Stimulated activated CD8-positive, alpha-beta memory T cell treated with anti-CD3 and anti-CD28 coated beads, Interleukin-7, amount 100 ng/mL, for 48 hours (primary cell): ENCODE measurements around the gene LNPEP.

Experiments used
- DNase-seq, 2 donors: peaks; one replicate each; pipeline ENCODE4 v3.0.0-alpha.2; 2020; ENCODE audit warnings: low read depth in 1 of 2; ENCODE audit errors: extremely low read depth in 1 of 2

LNPEP gene

DNA sequence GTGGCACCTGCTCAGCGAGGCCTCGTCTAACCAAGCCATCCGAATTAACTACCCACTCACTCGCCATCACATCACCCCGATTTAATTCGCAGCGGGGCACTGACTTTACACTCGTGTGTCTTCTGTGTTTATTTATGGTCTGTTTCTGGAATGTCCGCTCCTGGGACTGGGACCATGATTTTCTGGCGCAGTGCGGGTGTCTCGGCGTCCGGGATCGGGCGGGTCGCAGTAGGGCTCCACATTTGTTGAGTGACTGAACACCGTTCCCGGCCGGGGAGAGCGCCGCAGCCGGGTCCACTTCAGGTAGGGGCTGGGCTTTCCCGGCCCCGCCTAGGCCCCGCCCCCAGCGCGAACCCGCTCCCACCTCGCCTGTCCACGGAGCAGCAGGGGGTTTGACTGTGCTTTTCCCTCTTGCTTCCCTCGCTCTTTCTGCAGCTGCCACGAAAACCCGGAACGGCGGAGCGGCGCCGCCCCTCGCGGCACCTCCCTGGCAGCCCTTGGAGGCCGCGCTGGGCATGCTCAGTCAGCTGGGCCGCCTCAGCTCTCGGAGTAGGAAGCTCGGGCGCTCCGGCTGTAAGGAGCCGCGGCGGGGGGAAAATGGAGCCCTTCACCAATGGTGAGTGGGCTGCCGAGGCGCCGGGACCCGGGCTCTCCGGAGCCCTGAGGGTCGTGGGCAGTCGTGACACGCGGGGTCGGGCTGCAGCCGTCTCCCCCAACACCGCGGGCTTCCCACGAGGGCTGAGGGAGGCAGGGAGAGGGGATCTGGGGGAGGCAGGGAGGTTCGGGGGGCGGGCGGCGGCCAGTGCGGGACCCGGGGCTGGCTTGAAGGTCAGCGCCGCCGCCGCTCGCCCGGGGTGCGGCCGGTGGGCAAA lies at the start of gene LNPEP:
LNPEP (plus strand) TSS at position 522 of the 872 bp plus-strand sequence; CDS start at position 598, 76 bp downstream.
- DNase-seq, result peak; percentile 93

GRCh38 chr5:96893342-96893741 lies 42.5 kb upstream of the LNPEP start:
- DNase-seq, result no peak

DNA sequence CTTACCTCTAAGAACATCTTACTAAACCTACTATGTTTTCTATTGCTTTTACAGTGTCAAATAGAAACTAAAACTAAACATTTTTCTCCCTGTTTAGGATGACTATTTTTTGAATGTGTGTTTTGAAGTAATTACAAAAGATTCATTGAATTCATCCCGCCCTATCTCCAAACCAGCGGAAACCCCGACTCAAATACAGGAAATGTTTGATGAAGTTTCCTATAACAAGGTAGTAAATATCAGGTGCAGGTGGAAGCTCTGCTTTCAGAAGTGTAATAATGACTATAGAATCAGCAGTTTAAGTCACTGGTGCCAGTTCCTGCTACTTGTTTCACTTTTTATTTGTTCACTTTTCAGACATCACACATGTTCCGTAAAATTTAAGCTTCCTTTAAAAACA lies 39.6 kb upstream of the LNPEP start:
- DNase-seq, result no peak

DNA sequence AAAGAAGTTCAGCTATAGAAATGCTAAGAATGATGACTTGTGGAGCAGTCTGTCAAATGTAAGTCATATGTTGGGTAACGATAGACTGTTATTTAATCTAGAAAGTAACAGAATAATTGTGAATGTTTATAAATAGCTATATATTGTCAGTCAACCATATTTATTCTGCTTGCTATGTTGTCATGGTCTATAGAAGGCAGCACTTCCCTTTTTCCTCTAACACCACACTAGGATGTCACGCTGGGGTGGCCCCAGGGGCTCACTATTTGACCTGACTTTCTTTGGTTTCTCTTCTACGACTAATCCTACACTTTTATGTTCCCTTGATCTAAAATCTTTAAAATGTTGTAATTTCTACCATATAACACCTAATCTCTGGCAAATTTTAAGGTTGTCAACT lies 39.1 kb upstream of the LNPEP start:
- no peak for DNase-seq

DNA sequence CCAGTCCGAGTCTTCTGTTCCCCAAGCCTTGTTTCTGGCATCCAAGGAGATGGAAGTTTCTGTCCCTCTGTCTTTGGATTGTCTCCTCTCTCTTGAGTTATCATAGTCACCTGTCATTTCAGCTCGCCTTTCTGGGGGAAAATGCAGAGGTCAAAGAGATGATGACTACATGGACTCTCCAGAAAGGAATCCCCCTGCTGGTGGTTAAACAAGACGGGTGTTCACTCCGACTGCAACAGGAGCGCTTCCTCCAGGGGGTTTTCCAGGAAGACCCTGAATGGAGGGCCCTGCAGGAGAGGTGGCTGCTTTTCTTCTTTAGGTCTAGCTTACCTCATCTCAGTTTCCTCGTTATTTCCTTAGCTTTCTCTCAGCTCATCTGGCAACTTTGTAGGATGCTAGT lies 34.5 kb upstream of the LNPEP start:
- no peak for DNase-seq

- DNase-seq, result no peak
These were observed 34.0 kb upstream of the LNPEP start for GRCh38 chr5:96901841-96902240.

DNA sequence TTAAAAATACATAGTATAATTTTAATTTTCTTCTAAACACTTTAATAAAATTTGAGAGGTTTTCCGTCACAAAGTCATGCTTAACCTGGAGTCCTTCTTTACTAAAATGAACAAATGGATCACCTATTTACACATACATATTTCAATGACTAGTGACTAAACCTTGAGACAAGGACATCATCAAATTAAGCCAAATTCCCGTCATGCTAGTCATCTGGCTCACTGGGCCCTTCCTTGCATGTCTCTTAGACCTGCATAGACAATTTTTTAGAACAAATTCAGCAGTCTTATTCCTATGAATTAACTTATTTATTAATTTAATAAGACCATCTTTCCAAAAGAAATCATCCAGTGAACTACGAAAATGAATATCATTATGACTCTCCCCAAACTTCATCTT lies 33.0 kb upstream of the LNPEP start:
- DNase-seq, result no peak

- no peak for DNase-seq
These were observed 32.6 kb upstream of the LNPEP start for GRCh38 chr5:96903300-96903699.

- DNase-seq, result no peak
These were observed 31.6 kb upstream of the LNPEP start for GRCh38 chr5:96904054-96904931.

DNA sequence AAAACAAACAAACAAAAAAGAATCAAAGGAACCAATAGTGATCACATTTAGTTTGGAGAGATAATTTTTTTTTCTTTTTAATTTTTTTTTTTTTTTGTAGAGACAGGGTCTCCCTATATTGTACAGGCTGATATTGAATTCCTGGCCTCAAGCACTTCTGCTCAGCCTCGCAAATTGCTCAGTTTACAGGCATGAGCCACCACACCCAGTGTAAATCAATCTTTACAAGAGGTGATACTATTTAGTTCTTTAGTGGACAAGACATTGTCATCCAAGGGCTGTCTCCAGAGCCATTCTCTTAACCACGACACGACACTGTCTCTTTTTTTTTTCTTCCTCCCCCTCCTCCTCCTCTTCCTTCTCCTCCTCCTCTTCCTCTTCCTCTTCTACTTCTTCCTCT lies 30.0 kb upstream of the LNPEP start:
- DNase-seq, result no peak

- no peak for DNase-seq
These were observed 26.9 kb upstream of the LNPEP start for GRCh38 chr5:96909003-96909402.

GRCh38 chr5:96909435-96909834 lies 26.4 kb upstream of the LNPEP start:
- DNase-seq, result no peak

GRCh38 chr5:96911139-96911538 lies 24.7 kb upstream of the LNPEP start:
- no peak for DNase-seq

GRCh38 chr5:96913233-96913632 lies 22.6 kb upstream of the LNPEP start:
- no peak for DNase-seq

DNA sequence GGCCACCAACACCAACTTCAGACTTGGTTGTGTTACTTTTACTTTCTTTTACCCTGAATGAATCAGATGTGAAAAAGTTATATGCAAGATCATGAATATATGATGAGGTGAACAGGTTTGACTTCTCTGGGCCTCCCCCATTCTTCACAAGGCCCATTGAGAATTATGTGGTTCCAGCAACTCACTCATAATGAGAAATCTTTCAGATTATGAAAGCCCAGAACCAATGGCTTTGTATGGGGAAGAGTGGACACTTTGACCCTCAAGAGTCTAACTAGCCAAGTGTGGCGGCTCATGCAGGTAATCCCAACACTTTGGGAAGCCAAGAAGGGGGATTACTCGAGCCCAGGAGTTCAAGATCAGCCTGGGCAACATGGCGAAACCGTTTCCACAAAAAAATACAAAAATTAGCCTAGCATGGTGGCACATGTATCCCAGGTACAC lies 16.1 kb upstream of the LNPEP start:
- DNase-seq, result no peak

DNA sequence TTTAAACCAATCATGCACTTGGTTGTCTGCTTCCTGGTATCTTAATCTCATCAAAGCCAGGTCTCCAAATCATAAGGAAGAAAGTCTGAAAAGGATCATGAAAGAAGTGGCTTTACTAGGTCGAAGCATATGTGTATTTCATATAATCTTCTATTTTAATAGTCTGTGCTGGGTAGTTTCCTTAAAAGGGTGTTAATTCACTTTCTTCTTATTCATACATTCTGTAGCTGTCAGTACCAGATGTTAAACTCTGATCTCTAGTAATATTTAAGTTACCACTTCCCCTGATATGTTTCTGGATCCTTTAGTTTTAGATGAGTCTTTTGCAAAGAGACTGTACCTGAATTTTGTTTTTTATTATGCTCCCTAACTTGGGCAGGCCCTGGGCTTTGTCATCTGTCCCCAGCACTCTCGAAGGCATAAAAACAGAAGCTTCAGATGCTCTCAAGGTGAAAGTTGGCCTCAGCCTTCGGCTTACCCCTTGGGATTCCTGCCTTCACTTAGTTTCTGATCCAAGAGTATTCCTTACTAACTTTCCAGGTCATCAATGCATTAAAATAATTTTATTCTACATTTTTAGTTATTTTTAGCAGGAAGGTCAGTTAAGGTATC lies 15.0 kb upstream of the LNPEP start:
- no peak for DNase-seq

- DNase-seq, result no peak
These were observed 13.2 kb upstream of the LNPEP start for GRCh38 chr5:96922499-96923244.

- no peak for DNase-seq
These were observed 11.8 kb upstream of the LNPEP start for GRCh38 chr5:96924016-96924443.

DNA sequence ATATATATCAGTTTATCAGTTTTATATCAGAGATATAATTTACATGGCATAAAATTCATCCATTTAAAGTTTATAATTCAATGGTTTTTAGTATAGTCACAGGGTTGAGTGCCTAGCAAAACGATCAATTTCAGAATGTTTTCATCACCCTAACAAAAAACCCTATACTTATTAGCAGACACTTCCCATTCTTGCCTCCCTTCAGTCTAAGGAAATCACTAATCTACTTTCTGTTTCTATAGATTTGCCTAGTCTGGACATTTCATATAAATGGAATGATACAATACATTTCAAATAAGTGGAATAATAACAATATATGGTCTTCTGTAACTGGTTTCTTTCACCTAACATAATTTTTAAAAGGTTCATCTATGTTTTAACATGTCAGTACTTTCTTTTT lies 9.6 kb upstream of the LNPEP start:
- no peak for DNase-seq

DNA sequence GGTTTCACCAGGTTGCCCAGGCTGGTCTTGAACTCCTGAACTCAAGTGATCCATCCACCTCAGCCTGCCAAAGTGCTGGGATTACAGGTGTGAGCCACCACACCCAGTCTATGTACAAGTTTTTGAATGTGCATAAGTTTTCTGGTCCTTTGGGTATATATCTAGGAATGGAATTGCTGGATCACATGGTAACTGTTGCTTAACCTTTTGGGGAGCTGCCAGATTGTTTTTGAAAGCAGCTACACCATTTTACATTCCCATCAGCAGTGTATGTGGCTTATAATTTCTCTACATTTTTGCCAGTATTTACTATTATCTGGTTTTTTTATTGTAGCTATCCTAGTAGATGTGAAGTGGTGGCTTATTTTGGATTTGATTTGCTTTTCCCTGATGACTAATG lies 8.9 kb upstream of the LNPEP start:
- no peak for DNase-seq
